Left lung (tissue), 10 donors: ENCODE data around the gene METTL22. TPM values are rescaled to one million over a fixed set of nuclear protein-coding genes. Genes with fewer than 3 reads are reported as not detected.
A peak's percentile ranks its signal among the peaks of the same experiment; 100 is the strongest.

Experiments used
- ATAC-seq: fragments of 200-7000 bp; cut with Tn5 transposase; one replicate; pipeline ENCODE4 v1.9.1; 2020; ENCODE audit warnings: moderate library complexity
- DNase-seq, 4 donors: peaks; one replicate each; pipeline ENCODE4 v3.0.0-alpha.2; 2013 to 2020
- H3K27ac ChIP-seq, 2 donors: fragments of 200-600 bp; sonication (generic) in 1 of 2; one replicate each; pipeline versions ENCODE4 v1.5.0 to v1.8.0; 2020 to 2021
- H3K27me3 ChIP-seq, 2 donors: fragments of 200-600 bp; sonication (generic) in 1 of 2; one replicate each; pipeline versions ENCODE4 v1.5.0 to v1.8.0; 2020 to 2021
- H3K36me3 ChIP-seq, 2 donors: fragments of 200-600 bp; sonication (generic) in 1 of 2; one replicate each; pipeline versions ENCODE4 v1.5.0 to v1.8.0; 2020 to 2021
- H3K4me1 ChIP-seq, 2 donors: fragments of 200-600 bp; one replicate each; pipeline ENCODE4 v1.8.0; 2021
- H3K4me3 ChIP-seq, 2 donors: fragments of 200-600 bp; sonication (generic) in 1 of 2; one replicate each; pipeline versions ENCODE4 v1.5.0 to v1.8.0; 2020 to 2021; ENCODE audit warnings: mild to moderate bottlenecking in 1 of 2
- H3K9me3 ChIP-seq, 2 donors: fragments of 200-600 bp; sonication (generic) in 1 of 2; one replicate each; pipeline versions ENCODE4 v1.5.0 to v1.8.0; 2020 to 2021
- intact Hi-C, 2 donors: fragments of 100-400 bp; cut with DNase I; formaldehyde crosslinking; loops; one replicate each; pipeline versions ENCODE4 v1.11.2 to v1.14.2; 2022
- polyA plus RNA-seq, 6 donors: library from polyadenylated mRNA; unstranded; fragments of 120-200 nt; gene quantifications; one replicate each; pipeline ENCODE4 v1.2.1, GENCODE V29; 2013; ENCODE audit not compliant: insufficient read length in 6 of 6
- total RNA-seq, 2 donors: library from RNA; stranded (reverse); fragmentation: NEBNext Ultra II Directional; extraction: Animal tissue kit (Norgen Biotek cat#: 25700); gene quantifications; one replicate each; pipeline ENCODE4 v1.2.1, GENCODE V29; 2021
- TF ChIP-seq, protein P1 (sequence below), 2 donors: fragments of 200-600 bp; sonication (generic) in 1 of 2; IDR thresholded peaks; one replicate each; pipeline versions ENCODE4 v1.5.0 to v1.8.0; 2021; ENCODE audit warnings: antibody characterized with exemption in 2 of 2
- donor health status: DM: no; HTN: yes; CAD: no.
- donor health status: DM: no; HTN: no; CAD: no.

Gene METTL22
- total and polyA plus RNA-seq, 8 donors, result 25.9 to 43.5 (median 29.4) TPM

GRCh38 chr16:8655184-8655717 is 33.8 kb downstream of the METTL22 start:
- no peak overlapping the region for H3K4me3 ChIP-seq
- H3K27me3 ChIP-seq, result no peaks in the 10 kb centered on the region
- H3K27ac ChIP-seq, result no peak overlapping the region
- no peaks in the 10 kb centered on the region for H3K4me1 ChIP-seq
- no peaks in the 10 kb centered on the region for H3K9me3 ChIP-seq
- no peaks in the 10 kb centered on the region for H3K36me3 ChIP-seq
- DNase-seq (no peak), ATAC-seq (peak; percentile 82)
- TF ChIP-seq, protein P1, sequence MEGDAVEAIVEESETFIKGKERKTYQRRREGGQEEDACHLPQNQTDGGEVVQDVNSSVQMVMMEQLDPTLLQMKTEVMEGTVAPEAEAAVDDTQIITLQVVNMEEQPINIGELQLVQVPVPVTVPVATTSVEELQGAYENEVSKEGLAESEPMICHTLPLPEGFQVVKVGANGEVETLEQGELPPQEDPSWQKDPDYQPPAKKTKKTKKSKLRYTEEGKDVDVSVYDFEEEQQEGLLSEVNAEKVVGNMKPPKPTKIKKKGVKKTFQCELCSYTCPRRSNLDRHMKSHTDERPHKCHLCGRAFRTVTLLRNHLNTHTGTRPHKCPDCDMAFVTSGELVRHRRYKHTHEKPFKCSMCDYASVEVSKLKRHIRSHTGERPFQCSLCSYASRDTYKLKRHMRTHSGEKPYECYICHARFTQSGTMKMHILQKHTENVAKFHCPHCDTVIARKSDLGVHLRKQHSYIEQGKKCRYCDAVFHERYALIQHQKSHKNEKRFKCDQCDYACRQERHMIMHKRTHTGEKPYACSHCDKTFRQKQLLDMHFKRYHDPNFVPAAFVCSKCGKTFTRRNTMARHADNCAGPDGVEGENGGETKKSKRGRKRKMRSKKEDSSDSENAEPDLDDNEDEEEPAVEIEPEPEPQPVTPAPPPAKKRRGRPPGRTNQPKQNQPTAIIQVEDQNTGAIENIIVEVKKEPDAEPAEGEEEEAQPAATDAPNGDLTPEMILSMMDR (IDR thresholded peaks at IDR 0.05), result peak; percentile 26 to 27
- intact Hi-C loops, result no loop called here

DNA sequence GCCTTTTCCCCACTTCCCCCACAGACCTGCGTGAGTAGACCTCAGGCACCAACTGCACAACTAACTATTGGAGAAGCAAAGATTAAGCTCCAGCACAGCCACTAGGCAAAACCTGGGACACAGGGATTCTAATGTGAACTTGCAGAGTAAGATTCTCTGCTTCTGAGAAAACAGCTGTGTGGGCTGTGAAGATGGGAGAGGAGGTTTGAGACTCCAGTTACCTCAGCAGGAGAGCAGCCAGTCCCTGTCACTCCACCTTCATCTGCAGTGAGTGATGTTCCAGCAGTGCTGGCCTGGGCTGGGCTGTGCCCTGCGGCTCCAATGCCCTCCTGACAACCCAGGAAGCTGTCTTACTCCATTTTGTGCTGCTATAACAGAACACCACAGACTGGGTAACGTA is 34.9 kb downstream of the METTL22 start:
- H3K9me3 ChIP-seq, result no peaks in the 10 kb centered on the region
- TF ChIP-seq, protein P1 (IDR thresholded peaks at IDR 0.05), result no peak
- H3K27ac ChIP-seq, result no peak overlapping the region
- H3K4me3 ChIP-seq, result no peak overlapping the region
- H3K4me1 ChIP-seq, result no peaks in the 10 kb centered on the region
- DNase-seq, result no peak
- H3K36me3 ChIP-seq, result no peaks in the 10 kb centered on the region
- H3K27me3 ChIP-seq, result no peaks in the 10 kb centered on the region
- intact Hi-C loops, result no loop called here
- no peak for ATAC-seq

DNA sequence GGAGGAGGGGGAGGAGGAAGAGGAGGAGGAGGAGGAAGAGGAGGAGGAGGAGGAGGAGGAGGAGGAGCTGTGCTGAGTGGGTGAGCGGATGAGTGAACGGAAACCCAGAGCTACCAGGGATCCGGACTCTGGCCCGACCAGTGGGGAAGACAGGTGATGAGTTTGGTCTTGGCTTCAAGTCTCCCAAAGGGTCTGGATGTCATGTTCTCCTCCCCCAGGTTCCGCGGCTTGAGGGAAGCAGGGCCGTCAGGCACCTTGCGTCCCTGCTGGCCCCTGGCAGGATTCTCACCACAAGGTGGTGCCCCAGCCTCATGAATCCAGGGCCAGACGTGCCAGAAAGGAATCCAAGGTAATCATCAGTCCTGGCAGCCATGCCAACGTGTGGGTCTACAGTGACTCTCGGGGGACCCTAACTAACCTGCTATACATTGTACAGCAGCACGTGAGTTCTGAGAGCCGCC is 39.4 kb downstream of the METTL22 start:
- no peaks in the 10 kb centered on the region for H3K4me1 ChIP-seq
- H3K9me3 ChIP-seq, result no peaks in the 10 kb centered on the region
- peak; percentile 98 for ATAC-seq
- peaks cover 0 to 18% of the 10 kb centered on the region in 2 donors for H3K36me3 ChIP-seq
- H3K4me3 ChIP-seq, result no peak overlapping the region
- TF ChIP-seq, protein P1 (IDR thresholded peaks at IDR 0.05), result peak; percentile 48 to 56
- H3K27me3 ChIP-seq, result no peaks in the 10 kb centered on the region
- no peak overlapping the region for H3K27ac ChIP-seq
- peak in 3 of 4 donors; percentile 26 to 77 (median 49) for DNase-seq
- intact Hi-C loops, result loop anchor here (10.0 kb wide), 2 partner anchors 134 to 214 kb away; partner anchors contain the start of genes PMM2 (in 1 of the 2) and TMEM186 (in 1 of the 2)

GRCh38 chr16:8661703-8662102 is 40.2 kb downstream of the METTL22 start:
- Histone ChIP-seq H3K27me3 (no peaks in the 10 kb centered on the region), H3K36me3 (peaks cover 0 to 22% of the 10 kb centered on the region in 2 donors), H3K4me3 (no peak overlapping the region), H3K4me1 (no peaks in the 10 kb centered on the region), H3K27ac (no peak overlapping the region), H3K9me3 (no peaks in the 10 kb centered on the region)
- DNase-seq (no peak), ATAC-seq (no peak)
- TF ChIP-seq, protein P1 (IDR thresholded peaks at IDR 0.05), result no peak
- intact Hi-C loops, result loop anchor here (10.0 kb wide), 2 partner anchors 133 to 213 kb away; partner anchors contain the start of genes PMM2 (in 1 of the 2) and TMEM186 (in 1 of the 2)

GRCh38 chr16:8663192-8664089 is 41.9 kb downstream of the METTL22 start:
- DNase-seq, result no peak
- H3K27me3 ChIP-seq, result no peaks in the 10 kb centered on the region
- no peak for ATAC-seq
- H3K36me3 ChIP-seq, result peaks cover 0 to 33% of the 10 kb centered on the region in 2 donors
- H3K4me1 ChIP-seq, result no peaks in the 10 kb centered on the region
- intact Hi-C loops, result loop anchor here (10.0 kb wide), 2 partner anchors 131 to 211 kb away; partner anchors contain the start of genes PMM2 (in 1 of the 2) and TMEM186 (in 1 of the 2)
- no peaks in the 10 kb centered on the region for H3K9me3 ChIP-seq
- no peak overlapping the region for H3K27ac ChIP-seq
- TF ChIP-seq, protein P1 (IDR thresholded peaks at IDR 0.05), result no peak
- no peak overlapping the region for H3K4me3 ChIP-seq
